ENCODE results near the gene LBHD2.

DNA sequence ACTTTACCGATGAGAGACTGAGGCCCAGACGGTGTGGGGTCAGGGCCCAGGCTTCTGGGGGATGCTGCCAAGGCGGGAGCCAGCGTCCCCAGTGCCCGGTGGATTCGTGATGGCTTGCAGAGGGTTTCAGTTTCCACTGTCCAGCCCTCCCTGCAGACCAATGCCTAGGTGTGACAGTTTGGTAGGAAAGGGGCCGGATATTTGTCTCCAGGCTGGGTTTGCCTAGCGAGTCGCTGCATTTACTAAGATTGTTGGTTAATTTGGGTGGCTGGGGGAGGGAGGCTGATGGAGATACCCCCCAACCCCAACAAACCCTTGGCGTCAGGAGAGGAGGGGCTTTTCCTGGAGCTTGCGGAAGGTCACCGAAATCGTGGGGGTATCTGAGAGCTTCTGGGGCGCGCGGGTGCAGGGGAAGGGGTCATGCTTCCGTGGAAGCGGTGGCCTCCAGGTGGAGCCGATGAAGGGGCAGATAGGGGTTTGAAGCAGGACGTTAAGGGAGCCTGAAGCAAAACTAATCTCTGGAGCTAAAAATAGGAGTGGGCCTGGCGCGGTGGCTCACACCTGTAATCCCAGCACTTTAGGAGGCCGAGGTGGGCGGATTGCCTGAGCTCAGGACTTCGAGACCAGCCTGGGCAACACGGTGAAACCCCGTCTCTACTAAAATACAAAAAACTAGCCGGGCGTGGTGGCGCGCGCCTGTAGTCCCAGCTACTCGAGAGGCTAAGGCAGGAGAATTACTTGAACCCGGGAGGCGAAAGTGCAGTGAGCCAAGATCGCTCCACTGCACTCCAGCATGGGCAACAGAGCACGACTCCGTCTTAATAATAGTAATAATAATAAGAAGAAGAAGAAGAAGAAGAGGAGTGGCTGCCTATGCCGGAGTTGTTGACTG is 25.6 kb upstream of the LBHD2 start:
- TF ChIP-seq, protein P1, sequence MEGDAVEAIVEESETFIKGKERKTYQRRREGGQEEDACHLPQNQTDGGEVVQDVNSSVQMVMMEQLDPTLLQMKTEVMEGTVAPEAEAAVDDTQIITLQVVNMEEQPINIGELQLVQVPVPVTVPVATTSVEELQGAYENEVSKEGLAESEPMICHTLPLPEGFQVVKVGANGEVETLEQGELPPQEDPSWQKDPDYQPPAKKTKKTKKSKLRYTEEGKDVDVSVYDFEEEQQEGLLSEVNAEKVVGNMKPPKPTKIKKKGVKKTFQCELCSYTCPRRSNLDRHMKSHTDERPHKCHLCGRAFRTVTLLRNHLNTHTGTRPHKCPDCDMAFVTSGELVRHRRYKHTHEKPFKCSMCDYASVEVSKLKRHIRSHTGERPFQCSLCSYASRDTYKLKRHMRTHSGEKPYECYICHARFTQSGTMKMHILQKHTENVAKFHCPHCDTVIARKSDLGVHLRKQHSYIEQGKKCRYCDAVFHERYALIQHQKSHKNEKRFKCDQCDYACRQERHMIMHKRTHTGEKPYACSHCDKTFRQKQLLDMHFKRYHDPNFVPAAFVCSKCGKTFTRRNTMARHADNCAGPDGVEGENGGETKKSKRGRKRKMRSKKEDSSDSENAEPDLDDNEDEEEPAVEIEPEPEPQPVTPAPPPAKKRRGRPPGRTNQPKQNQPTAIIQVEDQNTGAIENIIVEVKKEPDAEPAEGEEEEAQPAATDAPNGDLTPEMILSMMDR (IDR thresholded peaks at IDR 0.05) = no peak
- no peak for TF ChIP-seq POLR2A (IDR thresholded peaks at IDR 0.05)
